HG02642 (cell line): ENCODE data around the gene ANAPC16.
"Not testable (repeated sequence)": the region's sequence is repeated elsewhere in the genome, so short reads cannot be mapped to it uniquely, and the experiment has no call there.

ENCODE experiments used
- ATAC-seq: cut with Tn5 transposase; IDR thresholded peaks from one replicate; pipeline ENCODE4 v1.9.1; 2021; ENCODE audit warnings: mild to moderate bottlenecking; ENCODE audit not compliant: unreplicated experiment, poor library complexity

Gene ANAPC16

DNA sequence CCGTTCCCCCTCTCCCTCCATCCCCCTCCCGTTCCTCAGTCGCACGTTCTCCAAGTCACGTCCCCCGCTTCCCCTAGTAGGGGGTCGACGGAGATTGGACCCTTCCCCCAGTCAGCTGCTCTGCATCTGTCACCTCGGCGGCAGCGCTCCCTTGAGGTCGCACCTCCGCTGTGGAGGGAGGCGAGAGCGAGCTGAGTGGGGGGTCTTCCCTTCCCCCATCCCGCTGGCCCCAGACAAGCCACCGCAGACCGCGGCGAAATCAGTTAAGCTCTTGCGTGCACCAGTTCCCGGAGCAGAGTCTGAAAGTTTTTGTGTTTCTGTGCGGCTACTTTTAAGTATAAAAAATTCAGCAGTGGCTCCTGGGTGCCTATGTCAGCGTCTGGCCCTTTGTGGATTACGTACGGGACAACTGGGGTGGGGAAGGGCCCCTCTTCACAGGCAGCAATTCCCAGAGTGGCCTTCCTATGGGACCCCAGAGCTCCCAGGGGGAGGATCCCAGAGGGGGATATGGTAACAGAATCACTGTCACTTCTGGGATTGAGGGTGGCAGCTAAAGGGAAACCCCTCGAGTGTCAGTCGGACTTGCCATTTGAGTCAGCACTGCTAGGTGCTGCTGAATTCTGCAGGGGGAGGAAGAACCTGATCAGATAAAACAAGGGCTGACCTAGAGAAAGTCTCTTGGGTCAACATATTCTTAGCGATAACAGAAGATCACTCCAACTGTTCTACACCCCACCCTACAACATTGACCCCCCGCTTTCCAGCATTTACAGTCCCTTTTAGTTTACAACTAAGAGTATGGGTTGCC is 45.4 kb downstream of the ANAPC16 start:
- ATAC-seq: peak; percentile 42

DNA sequence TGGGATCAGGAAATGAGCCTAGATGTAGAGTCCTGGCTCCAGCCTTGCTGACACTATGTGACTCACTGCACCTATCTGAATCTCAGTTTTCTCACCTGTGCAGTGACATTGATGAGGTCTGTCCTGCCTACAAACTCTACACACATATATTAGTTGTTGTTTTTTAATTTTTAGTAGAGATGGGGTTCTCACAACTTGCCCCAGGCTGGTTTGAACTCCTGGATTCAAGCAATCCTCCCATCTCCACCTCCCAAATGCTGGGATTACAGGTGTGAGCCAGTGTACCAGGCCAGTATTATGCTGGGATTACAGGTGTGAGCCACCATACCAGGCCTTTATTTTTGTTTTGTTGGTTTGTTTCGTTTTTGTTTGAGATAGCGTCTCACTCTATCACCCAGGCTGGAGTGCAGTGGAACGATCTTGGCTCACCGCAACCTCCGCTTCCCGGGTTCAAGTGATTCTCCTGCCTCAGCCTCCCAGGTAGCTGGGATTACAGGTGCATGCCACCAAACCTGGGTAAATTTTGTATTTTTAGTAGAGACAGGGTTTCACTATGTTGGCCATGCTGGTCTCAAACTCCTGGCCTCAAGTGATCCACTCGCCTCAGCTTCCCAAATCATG is 46.1 kb downstream of the ANAPC16 start:
- ATAC-seq: no peak

DNA sequence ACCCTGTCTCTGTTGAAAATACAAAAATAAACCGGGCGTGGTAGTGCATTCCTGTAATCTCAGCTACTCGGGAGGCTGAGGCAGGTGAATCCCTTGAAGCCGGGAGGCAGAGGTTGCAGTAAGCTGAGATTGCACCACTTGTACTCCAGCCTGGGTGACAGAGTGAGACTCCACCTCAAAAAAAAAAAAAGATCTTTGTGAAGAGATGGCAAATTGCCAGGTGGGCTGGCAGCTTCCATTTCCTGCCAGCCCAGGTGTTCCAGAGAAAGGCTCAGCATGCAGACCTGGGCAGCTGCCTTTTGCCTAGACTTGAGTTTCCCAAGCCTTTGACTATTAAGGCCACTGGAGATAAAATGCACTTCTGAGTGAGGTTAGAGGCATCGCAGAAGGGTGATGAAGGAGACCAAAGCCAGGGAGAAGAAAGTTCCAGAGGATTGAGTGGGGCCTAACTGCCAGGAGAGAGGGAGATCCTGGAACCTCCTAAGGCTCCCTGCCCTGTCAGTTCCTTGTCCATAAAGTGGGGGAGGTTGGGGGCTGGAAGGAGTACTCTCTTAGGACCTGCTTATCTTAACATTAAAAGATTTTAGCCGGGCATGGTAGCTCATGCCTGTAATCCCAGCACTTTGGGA is 47.9 kb downstream of the ANAPC16 start:
- ATAC-seq: no peak

DNA sequence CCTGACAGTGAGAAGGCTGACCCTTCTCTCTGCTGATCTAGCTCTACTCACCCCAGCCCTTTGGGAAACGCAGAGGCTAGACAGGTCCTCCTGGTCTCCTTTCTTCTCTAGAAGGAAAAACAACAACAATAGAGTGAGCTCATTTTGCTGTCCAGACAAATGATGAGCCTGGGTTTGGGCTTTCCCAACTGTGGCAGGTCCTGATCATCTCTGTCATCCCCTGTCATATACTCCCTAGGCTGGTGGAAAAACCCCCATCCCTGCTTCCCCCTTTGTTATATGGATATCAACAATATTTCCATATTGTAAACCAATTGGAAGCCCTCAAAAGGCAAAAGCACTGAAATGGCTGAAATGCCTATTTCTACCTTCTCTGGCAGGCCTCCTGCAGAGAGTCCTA is 48.7 kb downstream of the ANAPC16 start:
- ATAC-seq: no peak

DNA sequence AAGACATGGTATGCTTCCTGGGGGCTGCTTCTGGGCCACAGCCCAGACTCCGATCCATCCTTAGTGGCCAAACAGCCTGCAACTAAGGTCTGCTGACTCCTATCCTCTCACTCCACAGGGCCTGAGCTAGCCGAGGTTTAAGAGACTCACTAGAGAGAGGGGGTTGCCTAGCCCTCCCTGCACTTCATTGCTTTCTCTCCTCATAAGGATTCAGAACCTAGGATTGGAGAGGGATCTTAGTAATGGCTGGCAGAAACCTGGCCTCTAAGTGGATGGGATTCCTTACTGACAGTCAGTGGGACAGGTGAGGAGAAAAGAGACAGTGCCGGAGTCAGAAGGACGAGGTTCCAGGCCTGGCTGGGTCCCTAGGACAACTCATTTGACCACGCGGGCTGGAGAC is 49.7 kb downstream of the ANAPC16 start:
- no peak for ATAC-seq

DNA sequence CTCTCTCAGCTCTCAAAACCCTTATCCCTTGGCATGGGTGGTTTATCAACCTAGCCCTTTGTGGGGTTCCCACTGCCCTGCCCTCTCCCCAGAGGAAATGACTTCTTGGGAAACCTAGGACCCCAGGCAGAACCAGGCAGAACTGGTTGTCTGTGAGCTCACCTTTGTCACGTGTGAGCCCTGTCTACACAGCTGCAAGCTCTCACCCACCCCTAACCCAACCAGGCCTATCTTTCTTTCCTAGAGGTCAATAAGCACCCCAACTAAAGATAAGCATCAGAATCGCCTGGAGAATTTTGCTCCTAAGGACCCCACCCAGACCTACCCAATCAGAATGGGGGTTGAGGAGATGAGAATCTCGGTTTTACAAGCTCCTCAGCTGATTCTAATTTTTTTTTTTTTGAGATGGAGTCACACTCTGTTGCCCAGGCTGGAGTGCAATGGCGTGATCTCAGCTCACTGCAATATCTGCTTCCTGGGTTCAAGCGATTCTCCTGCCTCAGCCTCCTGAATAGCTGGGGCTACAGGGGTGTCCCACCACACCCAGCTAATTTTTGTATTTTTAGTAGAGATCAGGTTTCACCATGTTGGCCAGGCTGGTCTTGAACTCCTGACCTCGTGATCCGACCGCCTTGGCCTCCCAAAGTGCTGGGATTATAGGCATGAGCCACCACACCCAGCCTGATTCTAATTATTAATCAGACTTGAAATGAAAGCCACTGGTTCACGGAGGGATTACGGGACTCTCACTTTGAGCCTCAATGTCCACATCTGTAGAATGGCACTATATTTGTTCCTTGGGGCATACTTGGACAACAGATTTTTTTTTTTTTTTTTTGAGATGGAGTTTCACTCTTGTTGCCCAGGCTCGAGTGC is 50.4 kb downstream of the ANAPC16 start:
- no peak for ATAC-seq

DNA sequence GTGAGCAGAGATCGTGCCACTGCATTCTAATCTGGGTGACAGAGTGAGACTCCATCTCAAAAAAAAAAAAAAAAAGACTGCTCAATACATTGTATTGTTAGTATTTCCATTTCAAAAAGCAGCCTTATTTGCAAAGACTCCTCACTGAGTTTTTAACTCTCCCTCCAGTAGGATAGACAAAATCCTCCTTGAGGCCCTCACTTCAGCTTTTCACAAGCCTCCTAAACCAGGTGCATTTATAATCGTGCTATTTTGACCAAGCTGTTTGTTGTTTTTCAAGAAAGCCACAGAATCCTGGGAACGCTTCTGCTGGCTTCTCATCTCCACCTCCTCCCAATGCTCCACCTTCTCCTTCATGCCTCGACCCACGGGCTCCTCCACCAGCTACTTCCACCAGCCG is 51.6 kb downstream of the ANAPC16 start:
- ATAC-seq: no peak

DNA sequence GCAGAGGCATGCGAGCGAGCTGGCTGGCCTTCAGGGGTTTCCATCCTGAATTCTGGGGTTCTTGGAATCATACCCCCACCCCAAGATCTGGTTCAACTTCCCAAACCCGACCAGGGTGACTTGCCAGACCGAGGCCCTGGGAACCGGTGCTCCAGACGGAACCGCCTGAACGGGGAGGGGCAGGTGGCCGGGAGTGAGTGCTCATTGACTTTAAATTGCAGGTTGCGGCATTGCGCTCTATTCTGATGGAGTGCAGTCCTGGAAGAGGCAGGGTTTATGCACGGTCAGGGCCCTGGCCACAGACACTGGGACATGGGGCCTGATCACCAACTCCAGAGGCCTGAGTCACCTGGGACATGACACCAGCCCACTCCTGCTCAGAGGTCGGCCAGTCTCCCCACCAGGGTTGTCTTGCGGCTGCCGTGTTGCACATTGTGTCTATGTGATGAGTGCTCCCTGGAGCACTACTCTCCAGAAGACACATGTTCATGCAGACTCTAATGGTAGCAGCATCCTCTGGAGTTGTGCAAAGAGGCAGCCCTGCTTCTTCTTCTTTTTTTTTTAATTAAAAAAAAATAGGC is 52.1 kb downstream of the ANAPC16 start:
- ATAC-seq: no peak

DNA sequence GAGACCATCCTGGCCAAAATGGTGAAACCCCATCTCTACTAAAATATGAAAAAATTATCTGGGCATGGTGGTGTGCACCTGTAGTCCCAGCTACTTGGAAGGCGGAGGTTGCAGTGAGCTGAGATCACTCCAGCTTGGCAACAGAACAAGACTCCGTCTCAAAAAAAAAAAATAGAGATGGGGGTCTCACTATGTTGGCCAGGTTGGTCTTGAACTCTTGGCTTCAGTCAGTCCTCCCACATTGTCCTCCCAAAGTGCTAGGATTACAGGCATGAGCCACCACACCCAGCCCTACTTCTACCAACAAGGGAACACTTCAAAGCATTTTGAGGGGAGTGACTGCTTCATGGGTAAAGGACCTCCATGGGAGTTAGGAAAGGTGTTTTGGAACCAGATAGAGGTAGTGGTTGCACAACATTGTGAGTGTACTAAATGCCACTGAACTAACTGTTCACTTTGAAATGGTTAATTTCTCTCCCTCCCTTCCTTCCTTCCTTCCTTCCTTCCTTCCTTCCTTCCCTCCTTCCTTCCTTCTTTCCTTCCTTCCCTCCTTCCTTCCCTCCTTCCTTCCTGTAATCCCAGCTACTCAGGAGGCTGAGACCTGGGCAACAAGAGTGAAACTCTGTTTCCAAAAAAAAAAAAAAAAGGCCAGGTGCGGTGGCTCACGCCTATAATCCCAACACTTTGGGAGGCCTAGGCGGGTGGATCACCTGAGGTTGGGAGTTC is 52.8 kb downstream of the ANAPC16 start:
- ATAC-seq: not testable (repeated sequence)

DNA sequence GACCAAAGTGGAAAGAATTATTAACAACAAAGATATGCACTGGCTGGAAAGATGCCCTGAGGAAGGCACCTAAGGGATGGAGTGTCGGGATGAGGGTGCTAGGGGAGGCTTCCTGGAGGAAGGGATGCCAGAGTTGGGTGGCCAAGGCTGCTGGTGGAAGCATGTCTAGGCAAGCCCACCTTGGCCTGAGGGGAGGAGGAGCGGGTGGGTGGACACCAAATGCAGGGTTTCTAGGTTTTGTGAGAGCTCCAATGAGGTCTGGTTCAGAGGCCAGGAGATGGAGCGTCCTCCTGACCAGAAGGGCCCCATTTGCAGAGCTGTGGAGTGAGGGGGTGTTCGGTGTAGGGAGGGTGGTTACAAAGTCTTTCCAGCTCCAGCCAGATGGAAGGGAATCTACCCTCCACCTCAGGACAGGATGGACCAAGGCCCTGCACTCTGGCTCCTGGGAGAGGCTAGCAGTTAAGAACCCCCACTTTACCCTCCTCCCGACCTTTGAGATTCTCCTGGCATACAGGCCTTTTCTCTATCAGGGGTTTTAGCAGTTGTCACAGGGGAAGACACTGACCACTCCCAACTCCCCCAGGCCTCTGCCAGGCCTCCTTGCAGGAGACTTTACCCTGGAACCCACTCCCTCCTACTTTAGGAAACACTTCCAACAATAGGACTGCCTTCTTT is 54.9 kb downstream of the ANAPC16 start:
- no peak for ATAC-seq

DNA sequence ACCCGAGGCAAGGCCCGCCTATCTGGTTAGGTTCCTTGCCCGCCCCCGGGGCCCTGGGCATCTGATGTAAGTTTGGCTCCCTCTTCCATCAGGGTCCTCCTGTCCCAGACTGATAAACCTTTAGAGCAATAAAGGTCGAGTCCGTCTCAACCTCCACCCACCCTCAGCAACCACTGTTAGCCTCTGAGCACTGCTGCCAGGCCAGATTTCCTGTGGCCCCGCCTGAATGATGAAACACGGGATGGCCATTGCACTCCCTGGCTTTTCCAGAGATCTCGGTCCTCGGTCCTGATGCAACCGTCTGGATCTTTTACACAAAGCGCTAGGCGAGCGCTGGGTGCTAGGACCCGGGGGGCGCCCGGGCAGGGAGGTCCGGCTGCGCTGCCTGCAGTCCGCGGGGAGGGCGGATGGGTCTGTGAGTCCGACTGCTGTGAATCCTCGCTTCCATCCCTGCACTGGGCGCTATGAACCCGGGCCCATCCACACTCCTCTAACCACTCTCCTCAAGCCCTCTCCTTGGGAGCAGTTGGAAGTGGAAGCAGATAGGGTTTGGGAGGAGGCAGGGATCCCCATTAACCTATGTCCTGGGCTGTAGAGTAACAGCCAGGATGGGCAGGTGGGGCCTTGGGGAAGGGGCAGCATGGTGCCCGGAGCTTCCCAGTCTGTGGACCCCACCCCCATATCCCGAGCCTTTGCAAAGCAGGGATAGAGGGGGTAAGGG is 57.0 kb downstream of the ANAPC16 start:
- ATAC-seq: peak; percentile 23

DNA sequence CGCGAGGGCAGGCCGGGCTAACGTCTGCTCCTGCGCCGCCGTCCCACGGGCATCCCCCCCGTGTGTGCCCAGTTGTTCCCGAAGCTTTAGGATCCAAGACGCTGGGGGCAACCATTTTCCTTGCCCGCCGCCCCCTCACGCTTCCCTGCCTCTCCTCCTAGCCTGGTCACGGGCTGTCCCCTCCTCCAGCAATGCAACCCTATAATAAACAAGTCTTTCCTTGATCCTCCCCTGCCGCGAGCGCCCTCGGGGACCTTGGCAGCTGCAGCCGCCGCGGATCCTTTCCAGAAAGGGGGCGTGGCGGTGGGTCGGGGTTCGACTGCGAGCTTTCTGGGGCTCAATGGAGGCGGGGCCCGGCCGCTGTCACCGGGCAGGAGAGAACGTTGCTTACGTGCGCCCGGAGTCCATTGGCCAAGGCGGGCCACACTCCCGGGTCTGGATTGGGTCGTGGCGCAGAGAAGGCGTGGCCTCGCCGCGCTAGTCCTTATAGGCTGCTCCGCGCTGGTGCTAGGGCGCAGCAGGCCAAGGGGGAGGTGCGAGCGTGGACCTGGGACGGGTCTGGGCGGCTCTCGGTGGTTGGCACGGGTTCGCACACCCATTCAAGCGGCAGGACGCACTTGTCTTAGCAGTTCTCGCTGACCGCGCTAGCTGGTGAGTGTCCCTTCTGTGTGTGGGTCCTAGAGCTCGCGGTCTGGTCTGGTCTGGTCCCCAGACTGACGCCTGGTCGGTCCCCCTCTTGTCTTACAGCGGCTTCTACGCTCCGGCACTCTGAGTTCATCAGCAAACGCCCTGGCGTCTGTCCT is 57.8 kb downstream of the ANAPC16 start, which contains the start of gene DDIT4:
Gene DDIT4, plus strand, starts transcription at position 515 of the 803 bp plus-strand sequence. CDS start 293 bp downstream, outside the sequence.
- ATAC-seq: peak; percentile 87

DNA sequence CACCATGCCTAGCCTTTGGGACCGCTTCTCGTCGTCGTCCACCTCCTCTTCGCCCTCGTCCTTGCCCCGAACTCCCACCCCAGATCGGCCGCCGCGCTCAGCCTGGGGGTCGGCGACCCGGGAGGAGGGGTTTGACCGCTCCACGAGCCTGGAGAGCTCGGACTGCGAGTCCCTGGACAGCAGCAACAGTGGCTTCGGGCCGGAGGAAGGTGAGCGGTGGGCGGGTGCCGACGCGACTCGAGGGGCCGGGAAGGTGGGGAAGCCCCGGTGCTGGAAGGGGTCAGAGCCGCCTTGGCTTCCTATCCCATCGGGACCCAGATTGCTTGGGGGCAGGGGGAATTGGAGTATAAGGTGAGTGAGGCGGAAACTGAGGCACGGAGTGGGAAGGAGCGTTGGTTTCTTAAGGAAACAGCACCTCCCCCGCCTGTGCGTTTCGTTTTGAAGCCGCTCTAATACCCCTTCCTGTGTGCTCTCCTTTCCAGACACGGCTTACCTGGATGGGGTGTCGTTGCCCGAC is 58.5 kb downstream of the ANAPC16 start:
- peak; percentile 3 for ATAC-seq

DNA sequence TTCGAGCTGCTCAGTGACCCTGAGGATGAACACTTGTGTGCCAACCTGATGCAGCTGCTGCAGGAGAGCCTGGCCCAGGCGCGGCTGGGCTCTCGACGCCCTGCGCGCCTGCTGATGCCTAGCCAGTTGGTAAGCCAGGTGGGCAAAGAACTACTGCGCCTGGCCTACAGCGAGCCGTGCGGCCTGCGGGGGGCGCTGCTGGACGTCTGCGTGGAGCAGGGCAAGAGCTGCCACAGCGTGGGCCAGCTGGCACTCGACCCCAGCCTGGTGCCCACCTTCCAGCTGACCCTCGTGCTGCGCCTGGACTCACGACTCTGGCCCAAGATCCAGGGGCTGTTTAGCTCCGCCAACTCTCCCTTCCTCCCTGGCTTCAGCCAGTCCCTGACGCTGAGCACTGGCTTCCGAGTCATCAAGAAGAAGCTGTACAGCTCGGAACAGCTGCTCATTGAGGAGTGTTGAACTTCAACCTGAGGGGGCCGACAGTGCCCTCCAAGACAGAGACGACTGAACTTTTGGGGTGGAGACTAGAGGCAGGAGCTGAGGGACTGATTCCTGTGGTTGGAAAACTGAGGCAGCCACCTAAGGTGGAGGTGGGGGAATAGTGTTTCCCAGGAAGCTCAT is 59.0 kb downstream of the ANAPC16 start:
- peak; percentile 2 for ATAC-seq

DNA sequence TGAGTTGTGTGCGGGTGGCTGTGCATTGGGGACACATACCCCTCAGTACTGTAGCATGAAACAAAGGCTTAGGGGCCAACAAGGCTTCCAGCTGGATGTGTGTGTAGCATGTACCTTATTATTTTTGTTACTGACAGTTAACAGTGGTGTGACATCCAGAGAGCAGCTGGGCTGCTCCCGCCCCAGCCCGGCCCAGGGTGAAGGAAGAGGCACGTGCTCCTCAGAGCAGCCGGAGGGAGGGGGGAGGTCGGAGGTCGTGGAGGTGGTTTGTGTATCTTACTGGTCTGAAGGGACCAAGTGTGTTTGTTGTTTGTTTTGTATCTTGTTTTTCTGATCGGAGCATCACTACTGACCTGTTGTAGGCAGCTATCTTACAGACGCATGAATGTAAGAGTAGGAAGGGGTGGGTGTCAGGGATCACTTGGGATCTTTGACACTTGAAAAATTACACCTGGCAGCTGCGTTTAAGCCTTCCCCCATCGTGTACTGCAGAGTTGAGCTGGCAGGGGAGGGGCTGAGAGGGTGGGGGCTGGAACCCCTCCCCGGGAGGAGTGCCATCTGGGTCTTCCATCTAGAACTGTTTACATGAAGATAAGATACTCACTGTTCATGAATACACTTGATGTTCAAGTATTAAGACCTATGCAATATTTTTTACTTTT is 59.7 kb downstream of the ANAPC16 start:
- no peak for ATAC-seq

DNA sequence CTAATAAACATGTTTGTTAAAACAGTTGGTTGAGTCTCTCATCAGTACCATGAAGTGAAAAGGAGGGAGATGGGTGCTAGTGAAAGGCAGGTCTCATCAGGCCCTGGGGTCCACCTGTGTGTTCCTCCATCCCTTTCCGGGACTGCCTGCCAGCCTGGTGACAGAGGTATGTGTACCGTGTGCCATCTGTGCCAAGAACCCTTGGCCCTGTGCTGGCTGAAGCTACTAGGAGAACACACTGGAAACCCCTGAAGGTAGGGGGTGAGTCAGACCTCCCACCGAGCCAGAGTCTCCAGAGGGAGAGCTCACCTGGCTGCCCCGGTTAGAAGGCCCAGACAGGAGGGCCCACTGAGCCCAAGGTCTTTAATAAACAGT is 60.2 kb downstream of the ANAPC16 start:
- ATAC-seq: no peak
